ENCODE results near the gene SLC11A2. TPM values are rescaled to one million over a fixed set of nuclear protein-coding genes. Genes with fewer than 3 reads are reported as not detected.
A peak's percentile ranks its signal among the peaks of the same experiment; 100 is the strongest.

The SLC11A2 gene
- total RNA-seq, 1 donor from 2014 or later: 123 TPM

DNA sequence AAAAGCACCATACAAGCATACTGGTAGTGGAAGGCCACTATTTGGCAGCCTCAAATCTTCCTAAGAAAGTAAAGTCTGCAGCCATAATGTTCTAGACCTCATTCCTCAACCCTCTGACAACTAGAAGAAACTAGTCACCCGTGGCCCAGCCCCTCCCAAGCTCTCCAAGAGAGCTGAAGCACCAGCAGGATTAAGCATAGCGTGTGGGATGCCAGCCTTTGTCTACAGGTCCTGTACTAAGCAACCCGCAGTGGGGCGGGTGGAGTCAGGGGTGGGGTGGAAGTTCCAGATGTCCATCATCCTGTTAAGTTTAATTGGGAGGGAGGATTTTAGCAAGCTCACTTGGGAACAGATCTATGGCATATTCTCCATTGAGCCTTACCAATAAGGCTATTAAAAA, 14.2 kb downstream of the SLC11A2 start:
- TF ChIP-seq, protein P1, sequence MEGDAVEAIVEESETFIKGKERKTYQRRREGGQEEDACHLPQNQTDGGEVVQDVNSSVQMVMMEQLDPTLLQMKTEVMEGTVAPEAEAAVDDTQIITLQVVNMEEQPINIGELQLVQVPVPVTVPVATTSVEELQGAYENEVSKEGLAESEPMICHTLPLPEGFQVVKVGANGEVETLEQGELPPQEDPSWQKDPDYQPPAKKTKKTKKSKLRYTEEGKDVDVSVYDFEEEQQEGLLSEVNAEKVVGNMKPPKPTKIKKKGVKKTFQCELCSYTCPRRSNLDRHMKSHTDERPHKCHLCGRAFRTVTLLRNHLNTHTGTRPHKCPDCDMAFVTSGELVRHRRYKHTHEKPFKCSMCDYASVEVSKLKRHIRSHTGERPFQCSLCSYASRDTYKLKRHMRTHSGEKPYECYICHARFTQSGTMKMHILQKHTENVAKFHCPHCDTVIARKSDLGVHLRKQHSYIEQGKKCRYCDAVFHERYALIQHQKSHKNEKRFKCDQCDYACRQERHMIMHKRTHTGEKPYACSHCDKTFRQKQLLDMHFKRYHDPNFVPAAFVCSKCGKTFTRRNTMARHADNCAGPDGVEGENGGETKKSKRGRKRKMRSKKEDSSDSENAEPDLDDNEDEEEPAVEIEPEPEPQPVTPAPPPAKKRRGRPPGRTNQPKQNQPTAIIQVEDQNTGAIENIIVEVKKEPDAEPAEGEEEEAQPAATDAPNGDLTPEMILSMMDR (IDR thresholded peaks at IDR 0.05; ENCODE audit: unreplicated experiment): no peak
- H3K4me3 Mint-ChIP-seq: no peak overlapping the region
- peaks cover 21% of the 10 kb centered on the region for H3K4me1 Mint-ChIP-seq
- H3K27ac Mint-ChIP-seq: peak overlapping the region; percentile 44
- no peaks in the 10 kb centered on the region for H3K9me3 Mint-ChIP-seq
- DNase-seq (ENCODE audit: low spot score in 2 of 2, unreplicated experiment in 2 of 2): no peak
- peaks cover 10% of the 10 kb centered on the region for H3K36me3 Mint-ChIP-seq
- H3K27me3 Mint-ChIP-seq (ENCODE audit: low read depth): no peaks in the 10 kb centered on the region

DNA sequence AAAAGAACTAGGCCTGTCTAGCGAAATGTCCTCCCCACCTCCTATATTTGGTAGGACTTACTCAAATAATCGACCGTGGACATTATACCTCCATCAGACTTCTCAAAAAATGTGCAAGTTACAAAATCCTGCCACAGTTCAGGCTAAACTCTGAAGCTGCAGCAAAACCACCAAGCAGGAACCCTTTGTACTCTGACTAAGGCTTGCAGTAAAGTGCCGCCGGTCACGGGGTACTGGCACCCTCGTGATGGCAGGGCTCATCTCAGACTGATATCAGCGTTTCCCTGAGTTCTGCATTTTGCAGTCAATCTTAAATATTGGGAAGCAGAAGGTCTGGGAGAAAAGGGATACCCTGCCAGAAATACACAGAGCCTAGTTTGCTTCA, 17.1 kb downstream of the SLC11A2 start:
- no peak overlapping the region for H3K4me3 Mint-ChIP-seq
- H3K9me3 Mint-ChIP-seq: no peaks in the 10 kb centered on the region
- peaks cover 47% of the 10 kb centered on the region for H3K4me1 Mint-ChIP-seq
- peak overlapping the region; percentile 80 for H3K27ac Mint-ChIP-seq
- H3K36me3 Mint-ChIP-seq: peaks cover 21% of the 10 kb centered on the region
- H3K27me3 Mint-ChIP-seq (ENCODE audit: low read depth): no peaks in the 10 kb centered on the region
- DNase-seq (ENCODE audit: low spot score in 2 of 2, unreplicated experiment in 2 of 2): no peak
- TF ChIP-seq, protein P1 (IDR thresholded peaks at IDR 0.05; ENCODE audit: unreplicated experiment): no peak

GRCh38 chr12:51008329-51009055, 17.7 kb downstream of the SLC11A2 start:
- Mint-ChIP-seq H3K27ac (peak overlapping the region; percentile 80), H3K9me3 (no peaks in the 10 kb centered on the region), H3K4me3 (no peak overlapping the region), H3K27me3 (ENCODE audit: low read depth) (no peaks in the 10 kb centered on the region), H3K36me3 (peaks cover 23% of the 10 kb centered on the region), H3K4me1 (peaks cover 50% of the 10 kb centered on the region)
- no peak for DNase-seq (ENCODE audit: low spot score in 2 of 2, unreplicated experiment in 2 of 2)
- TF ChIP-seq, protein P1 (IDR thresholded peaks at IDR 0.05; ENCODE audit: unreplicated experiment): no peak

DNA sequence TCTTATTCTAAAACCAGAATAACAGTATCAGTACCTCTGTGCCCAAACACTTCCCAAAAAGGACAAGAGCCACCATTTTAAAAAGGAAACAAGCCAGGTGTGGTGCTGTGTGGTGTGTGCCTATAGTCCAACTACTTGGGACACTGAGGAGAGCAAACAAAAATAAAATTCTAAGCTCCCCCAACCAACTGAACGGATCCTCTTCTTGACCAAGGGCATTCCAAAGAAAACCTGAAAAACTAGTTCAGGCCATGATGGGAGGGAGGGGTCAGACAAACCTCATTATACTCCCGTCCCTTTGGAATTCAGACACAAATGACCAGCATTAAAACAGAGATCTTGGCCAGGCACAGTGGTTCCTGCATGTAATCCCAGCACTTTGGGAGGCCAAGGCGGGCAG, 20.5 kb downstream of the SLC11A2 start:
- TF ChIP-seq, protein P1 (IDR thresholded peaks at IDR 0.05; ENCODE audit: unreplicated experiment): no peak
- peaks cover 38% of the 10 kb centered on the region for H3K4me1 Mint-ChIP-seq
- peaks cover 31% of the 10 kb centered on the region for H3K36me3 Mint-ChIP-seq
- no peaks in the 10 kb centered on the region for H3K9me3 Mint-ChIP-seq
- no peak for DNase-seq (ENCODE audit: low spot score in 2 of 2, unreplicated experiment in 2 of 2)
- H3K27ac Mint-ChIP-seq: peak overlapping the region; percentile 97
- H3K27me3 Mint-ChIP-seq (ENCODE audit: low read depth): no peaks in the 10 kb centered on the region
- H3K4me3 Mint-ChIP-seq: peak overlapping the region; percentile 2

- TF ChIP-seq, protein P1 (IDR thresholded peaks at IDR 0.05; ENCODE audit: unreplicated experiment): no peak
- no peak for DNase-seq (ENCODE audit: low spot score in 2 of 2, unreplicated experiment in 2 of 2)
- Mint-ChIP-seq H3K27ac (peak overlapping the region; percentile 97), H3K9me3 (no peaks in the 10 kb centered on the region), H3K4me3 (no peak overlapping the region), H3K36me3 (peaks cover 38% of the 10 kb centered on the region), H3K27me3 (ENCODE audit: low read depth) (no peaks in the 10 kb centered on the region), H3K4me1 (peaks cover 34% of the 10 kb centered on the region)
Measured at GRCh38 chr12:51005030-51005429, 21.2 kb downstream of the SLC11A2 start.

Measured in mesothelial cell of epicardium (in vitro differentiated cells).